HG03575 (cell line): ENCODE measurements around the gene ZDHHC7.
"Not testable (repeated sequence)": the region's sequence is repeated elsewhere in the genome, so short reads cannot be mapped to it uniquely, and the experiment has no call there.

ENCODE experiments used
- ATAC-seq: cut with Tn5 transposase; IDR thresholded peaks from one replicate; pipeline ENCODE4 v1.9.1; 2021; ENCODE audit not compliant: unreplicated experiment, insufficient number of reproducible peaks, low FRiP score; ENCODE audit errors: extremely low read depth

The ZDHHC7 gene

DNA sequence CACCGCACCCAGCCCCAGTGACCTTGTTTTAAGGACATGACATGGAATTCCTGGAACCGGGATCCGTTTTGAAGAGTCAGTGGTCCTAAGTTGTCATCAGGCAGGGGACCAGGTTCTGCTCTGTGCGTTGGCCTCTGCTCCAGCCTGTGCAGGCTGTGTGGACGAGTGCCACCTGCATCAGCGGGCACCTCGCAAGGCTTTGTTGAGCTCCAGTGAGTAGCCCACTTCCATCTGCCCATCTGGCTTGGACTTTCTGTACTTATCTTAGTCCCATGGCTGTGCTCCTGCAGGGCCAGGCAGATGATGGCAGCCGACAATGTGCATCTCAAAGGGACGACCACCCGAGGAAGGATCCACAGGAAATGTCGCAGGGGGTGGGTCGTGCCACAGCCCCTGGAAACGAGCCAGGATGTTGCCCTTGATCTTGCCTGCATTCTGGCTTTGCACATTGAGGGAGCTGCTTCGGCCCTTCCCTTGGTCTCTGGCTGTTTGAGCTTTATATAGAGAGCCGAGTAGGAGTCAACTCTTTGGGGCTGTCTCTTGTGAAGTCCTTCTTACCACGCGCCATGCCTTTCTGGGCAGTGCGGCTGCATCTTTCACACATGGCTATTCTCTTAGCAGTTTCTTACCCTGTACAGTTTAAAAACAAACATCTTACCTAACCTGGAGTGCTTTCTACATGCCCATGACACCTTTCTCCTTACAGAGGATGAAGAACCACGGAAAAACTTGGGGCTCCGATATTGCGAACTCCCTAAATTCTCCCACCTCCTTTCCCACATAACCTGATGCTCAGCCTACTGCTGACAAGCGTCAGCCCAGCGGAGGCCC lies 34.5 kb upstream of the ZDHHC7 start:
- no peak for ATAC-seq

DNA sequence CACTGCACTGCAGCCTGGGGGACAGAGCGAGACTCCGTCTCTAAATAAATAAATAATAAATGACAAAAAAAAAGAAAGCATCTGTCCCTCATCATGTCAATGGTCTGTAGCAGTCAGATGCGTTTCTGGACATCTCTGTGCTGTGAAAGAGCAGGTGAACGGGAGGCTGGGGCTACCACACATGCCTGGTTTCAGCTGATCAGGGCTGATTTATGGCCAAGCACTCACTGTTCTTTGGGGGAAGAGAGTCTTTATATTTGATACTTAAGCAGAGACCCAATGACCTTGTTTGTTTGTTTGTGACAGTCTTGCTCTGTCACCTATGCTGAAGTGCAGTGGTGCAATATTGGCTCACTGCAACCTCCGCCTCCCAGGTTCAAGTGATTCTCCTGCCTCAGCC lies 33.7 kb upstream of the ZDHHC7 start:
- no peak for ATAC-seq

DNA sequence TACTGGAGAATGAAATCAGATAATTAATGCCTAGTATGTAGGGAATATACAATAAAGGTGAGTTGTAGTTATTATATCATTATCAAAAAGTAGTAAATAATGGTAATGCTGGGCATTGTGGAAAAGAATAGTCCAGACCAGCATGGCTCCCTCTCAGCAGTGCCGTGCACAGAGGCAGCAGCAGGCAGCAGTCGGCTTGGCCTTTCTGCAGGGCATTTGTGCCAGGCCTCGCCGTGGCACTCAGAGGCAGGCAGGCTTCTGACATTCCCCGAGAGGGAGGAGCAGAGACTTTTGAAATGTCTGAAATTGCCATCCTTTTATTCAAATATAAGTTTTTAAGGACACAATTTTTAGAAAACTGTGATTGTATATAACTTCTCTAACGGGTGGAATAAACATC lies 31.3 kb upstream of the ZDHHC7 start:
- no peak for ATAC-seq

DNA sequence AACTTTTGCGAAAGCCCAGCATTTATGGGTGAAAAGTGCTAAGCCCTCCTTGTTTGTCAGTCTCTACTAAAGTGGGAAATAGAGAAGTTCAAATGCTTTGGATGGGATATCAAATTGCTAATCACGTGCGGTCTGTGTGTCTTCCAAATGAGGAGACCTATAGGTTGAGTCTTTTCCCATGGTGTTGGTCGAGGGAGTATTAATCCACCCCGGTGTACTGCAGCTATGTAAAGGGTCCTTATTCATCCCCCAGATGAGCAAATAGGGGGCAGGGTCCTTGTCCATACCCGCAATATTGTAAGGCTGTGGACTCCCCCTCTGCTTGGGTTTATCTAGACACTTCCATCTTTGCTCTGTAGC lies 30.8 kb upstream of the ZDHHC7 start:
- ATAC-seq = no peak

DNA sequence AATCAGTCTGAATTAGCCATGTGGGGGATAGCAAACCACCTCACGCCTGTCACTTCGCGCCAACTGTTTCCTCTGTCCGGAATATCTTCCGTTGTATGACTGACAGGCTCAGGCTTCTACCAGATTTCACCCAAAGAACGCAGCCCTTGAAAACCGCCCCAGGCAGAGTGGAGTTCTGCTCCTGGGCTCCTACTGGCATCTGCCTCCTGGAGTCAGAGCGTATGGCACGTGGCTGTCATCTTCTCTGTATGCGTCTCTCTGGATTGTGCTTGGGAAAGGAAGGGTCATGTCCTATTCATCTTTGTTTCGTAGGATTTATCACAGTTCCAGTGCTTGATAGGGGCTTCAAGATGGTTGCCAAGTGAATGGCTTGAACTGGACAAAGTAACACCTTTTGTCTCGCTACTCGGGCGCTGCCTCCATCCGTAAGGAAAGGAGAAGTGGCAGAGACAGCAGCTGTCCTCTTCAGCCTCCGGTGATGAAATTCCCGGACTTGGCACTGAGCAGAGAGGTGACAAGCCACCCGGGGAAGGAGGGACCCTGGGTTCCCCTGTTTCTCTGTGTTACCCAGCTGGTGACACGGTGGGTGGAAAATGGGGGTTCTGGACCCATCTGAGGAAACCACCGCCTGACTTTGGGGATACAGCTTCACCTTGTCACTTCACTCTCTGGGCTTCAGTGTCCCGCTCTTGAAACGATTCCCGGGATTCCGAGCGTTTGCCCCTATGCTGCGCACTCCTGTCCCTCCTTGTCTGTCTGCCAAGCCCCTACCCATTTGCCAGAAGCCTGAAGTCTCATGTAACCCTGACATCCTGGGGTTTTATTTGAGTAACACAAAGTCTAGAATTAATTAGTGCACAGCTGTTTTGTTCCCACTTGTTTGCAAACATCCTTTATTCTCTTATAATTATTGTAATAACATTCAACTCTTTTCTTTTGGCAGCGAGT lies 30.2 kb upstream of the ZDHHC7 start:
- ATAC-seq = no peak

DNA sequence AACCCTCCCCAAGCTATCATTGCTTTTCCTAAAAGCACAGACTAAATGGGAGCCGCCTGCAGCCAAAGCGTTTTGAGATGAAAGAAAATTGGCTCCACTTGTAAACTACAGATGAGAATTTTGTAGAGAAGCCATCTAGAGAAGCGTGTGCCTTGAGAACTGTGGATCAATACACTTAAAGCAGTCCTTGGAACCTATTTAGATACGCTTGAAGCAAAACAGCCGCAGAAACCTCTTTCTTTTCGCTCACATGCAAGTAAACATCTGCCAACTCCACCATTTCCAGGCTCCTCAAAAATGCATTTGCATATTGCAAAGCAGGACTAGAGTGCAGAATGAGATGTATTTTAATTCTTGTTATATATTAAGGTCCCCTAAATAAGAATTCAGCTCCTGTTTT lies 29.4 kb upstream of the ZDHHC7 start:
- ATAC-seq = no peak

DNA sequence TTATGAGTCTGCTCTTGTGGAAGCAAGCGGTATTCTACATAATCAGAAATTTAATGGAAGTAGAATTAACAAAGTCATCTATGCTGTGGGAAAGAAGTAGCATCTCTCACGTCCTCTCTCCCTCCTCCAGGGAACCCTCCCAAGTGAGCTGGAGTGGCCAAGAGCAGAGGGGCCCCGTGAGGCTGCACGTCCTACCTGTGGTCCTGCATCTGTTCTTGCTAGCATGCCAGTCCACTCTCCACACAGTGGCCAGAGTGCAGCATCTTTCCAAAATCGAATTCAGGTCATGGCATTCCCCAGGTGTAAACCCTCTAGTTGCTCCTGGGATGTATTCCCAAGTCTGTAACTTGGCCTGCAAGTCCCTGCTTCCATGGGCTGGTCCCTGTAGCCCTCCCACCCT lies 26.4 kb upstream of the ZDHHC7 start:
- no peak for ATAC-seq

DNA sequence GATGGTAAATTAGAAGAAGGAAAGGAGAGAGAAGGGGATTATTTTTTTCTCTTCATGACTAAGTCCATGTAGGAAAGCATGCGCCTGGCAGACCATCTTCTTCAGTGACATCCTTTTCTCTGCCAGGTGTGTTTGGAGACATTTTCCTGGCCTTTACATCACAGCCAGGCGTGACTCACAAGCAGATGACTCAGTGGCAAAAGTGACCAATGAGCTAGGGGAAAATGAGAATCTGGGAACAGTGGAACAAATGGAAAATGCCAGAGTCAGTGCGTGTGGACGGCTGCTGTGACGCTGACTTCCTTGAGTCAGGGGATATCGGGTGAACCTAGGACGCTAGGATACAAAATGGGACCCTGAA lies 25.7 kb upstream of the ZDHHC7 start:
- ATAC-seq = no peak

DNA sequence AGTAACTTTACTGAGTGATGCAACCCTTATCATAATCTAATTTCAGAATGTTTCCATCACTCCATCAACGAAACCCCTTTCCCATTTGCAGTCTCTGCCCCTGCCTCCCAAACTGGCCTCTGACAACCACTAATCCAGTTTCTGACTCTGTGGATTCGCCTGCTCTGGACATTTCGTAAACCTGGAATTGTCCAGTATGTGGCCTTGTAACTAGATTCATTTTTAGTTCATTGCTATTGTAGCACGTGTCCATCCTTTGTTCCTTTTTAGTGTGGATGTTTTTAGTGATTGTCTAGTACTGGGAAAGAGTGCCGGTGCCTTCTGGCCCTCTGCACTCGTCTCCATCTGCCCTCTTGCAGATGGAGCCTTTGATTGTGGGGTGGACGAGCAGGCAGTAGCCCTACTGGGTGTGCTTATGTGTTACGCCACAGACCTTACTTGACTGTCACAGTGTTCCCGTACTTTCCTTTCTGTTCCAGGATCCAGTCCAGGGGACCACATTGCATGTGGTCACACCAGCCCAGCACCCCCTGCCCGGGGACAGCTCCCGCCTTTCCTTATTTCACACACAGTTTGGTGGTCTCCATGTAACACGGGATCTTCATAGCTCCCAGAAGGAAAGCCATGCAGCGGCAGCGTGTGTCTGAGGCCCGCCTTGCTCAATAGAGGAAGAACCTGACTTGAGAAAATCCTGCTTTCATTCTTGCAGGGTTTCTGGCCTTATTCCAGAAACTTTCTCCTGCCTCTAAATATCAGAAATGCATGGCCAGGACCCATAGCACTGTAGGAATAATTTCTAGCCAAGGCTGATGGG lies 25.1 kb upstream of the ZDHHC7 start:
- no peak for ATAC-seq

DNA sequence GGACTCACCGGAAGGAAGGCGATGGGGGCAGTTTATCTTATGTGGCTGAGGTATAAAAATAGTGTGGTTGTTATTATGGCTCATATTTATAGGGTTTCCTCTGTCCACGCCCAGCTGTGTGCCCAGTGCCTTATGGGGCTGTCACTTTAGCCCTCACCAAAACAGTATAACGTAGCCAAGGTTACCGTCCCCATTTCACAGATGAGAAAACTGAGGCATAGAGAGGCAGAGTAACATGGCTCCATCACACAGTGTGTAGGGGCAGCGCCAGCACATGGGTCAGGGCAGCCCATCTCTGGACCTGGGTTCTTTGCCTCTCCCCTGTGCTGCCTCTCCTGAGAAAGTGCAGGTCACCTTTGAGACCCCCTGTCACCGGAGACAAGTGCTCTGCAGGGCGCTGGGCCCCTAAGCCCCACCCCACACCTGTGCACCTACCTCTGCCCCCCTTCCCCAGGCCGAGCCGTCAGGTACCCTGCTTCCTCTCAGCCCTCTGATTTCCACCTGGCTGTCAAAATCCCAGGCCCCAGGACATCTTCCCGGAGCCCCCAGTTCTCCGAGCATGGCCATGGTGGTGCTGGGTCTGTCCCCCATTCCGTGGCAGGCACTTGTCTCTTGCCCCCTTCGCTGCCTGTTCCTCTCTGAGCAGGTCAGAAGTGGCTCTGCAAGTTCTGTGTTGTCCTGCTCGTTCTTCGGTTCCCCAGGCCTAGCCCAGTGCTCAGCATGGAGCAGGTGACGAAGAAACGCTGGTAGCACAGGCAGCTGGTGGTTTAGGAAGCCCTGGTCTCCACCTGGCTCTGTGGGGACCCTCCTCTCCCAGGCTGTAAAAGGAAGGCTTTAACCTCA lies 23.5 kb upstream of the ZDHHC7 start:
- ATAC-seq = no peak

DNA sequence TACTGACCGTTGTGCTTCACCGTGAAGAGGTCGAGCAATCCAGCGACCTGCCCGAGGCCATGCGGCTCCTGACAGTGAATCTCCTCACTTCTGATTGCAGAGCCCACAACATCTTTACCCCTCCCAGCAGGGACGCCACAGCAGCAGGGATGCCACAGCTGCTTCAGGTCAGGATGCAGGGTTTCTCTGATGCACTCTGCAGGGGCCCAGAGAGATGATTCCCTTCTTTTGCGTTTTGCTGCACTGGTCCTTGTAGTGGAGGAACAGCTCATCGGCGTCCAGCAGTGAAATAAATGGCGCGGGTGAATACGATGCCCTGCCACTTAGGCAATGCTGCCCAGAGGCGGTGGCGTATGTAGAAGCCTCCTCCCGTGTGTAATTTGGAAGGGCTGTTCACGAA lies 21.8 kb upstream of the ZDHHC7 start:
- no peak for ATAC-seq

DNA sequence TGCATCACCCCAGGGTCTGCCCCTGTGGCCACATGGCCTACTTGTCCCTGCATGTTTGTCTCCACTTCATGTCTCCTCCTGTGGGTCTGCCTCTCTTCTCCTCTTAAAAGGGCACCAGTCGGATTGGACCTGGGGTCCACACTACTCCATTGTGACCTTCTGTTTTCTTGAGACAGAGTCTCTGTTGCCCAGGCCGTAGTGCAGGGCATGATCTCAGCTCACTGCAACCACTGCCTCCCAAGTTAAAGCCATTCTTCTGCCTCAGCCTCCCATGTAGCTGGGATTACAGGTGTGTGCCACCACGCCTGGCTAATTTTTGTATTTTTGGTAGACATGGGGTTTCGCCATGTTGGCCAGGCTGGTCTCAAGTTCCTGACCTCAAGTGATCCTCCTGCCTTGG lies 20.9 kb upstream of the ZDHHC7 start:
- ATAC-seq = not testable (repeated sequence)

DNA sequence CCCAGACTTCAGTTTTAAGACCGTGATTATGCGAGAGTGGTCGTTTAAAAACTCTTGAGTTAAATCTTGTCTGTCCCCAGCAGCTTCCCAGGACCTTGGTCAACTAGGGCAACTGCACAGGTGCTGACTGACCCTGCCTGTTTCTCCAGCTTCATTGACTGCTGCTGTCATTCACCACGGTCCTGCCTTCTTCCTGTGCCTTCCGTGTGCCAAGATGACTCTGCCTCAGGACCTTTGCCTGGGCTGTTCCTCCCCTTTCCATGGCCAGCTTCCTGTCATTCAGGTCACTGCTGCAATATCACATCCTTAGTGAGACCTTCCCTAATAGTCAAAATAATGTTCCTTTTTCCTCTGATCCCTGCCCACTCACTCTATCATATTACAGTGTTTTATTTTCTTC lies 20.1 kb upstream of the ZDHHC7 start:
- ATAC-seq = no peak

DNA sequence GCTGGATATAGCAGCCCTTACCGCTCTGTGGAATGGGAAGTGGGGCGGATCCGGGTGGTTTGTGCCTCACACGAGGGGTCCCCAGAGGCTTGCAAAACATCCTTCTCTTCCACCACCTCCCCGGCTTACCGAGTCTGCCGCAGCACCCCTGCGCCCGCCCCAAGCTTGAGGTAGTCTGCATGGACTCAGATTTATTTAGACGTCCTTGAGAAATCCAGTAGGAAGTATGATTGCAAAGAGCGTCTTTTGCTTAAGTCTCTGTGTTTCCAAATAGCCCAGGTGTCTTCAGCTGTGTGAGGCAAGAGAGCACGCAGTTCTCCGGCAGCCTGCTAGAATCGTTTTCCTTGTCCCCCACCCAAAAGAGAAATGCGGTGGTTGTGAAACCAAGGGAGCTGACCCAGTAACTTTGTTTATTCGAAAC lies 18.7 kb upstream of the ZDHHC7 start:
- no peak for ATAC-seq

DNA sequence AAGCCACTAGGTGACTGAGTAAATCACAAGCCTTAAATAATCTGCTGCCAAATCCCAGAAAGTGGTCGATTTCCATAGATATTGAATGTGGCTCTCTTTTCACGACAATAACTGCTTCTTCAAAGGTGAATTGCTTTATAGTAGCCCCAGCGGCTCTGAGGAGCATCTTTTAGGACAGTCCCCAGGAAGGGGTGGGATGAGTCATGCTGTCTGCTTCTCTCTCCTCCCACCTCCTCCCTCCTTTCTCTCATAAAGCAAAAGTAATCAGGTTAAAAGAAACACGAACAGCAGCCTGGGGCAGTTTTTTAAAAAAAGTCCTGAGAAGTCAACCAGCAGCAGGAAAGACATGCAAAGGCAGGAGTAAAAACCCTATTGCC lies 18.1 kb upstream of the ZDHHC7 start:
- no peak for ATAC-seq

DNA sequence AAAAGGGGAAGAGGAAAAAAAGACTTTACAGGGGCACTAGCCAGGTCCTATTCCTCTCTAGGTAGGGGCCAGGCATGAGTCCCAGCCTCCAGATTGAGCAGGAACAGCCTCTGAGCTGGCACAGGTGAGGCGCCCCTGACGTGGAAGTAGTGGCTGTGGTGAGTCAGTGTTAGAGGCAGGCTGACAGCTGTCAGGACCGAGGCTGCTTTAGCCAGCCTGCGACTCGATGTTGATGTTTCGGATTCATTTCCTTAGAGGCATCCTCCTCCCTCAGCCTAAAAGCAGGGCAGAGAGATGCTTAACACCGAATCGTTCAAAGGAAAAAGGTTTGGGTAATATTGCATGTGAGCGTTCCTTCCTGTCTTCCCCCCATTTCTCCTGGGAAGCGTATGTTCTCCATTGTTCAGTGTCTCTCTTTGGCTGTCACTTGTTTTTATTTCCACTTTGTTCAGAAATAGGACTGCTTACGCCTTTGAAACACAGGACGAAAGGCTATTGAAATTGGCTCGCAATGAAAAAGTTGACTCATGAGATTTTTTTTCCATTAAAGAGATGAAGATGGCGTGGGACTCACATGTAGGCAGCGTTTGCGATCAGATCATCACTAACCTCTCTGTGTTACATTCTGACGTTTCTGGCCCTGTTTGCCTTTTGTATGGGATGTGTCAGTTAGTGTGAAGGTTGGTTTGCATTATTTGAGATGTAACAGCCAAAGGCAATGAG lies 17.5 kb upstream of the ZDHHC7 start:
- ATAC-seq = no peak

DNA sequence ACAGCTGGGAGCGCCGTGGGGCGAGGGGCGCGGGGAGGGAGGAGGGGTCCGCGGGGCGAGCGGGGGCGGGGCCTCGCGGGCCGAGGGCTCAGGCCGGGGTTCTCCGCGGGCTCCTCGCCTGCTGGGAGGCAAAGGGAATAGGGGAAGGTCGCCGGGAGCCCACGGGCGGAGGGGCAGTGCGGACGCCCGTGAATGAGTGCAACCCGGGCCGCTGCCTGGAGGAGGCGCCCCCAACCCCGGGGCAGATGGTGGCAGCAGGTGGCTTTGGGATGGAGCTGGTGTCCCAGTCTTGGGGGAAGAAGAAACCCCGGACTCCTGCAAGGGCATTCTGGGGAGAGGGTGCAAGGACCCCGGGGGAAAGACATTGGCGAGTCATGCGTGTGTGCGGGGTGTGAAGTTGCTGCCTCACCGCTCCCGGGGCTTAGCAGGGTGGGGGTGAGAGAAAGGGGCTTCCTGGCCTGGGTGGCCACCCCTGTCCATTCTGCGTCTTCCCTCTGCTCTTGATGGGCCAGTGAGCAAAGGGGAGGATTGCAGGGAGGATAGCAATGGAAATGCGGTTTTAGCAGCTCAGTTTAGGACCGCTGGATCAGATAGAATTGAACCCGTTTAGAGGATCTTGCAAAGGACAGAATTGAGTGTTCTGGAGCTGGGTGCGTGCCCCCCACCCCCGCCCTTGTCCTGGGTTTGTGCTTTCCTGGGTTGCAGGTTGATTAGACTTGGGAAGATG lies 16.8 kb upstream of the ZDHHC7 start:
- no peak for ATAC-seq
